CD14-positive monocyte (primary cell): Measurements from ENCODE around the gene ANKRD55. TPM values are rescaled to one million over a fixed set of nuclear protein-coding genes. Genes with fewer than 3 reads are reported as not detected.

Source experiments
- DNase-seq, 3 donors: peaks; one replicate each; pipeline ENCODE4 v3.0.0-alpha.2; 2011 to 2022
- H2AFZ ChIP-seq: 2 replicates; pipeline ENCODE4 v1.6.0; 2012; ENCODE audit warnings: mild to moderate bottlenecking, low read depth, low read length, inconsistent platforms; ENCODE audit not compliant: insufficient read depth, poor library complexity, severe bottlenecking
- H3K27ac ChIP-seq, 2 donors: 1 replicate in 1 of 2; 2 replicates in 1 of 2; pipeline ENCODE4 v1.5.1; 2012 to 2013; ENCODE audit warnings: low read length in 2 of 2, control low read depth in 1 of 2, inconsistent platforms in 1 of 2, low read depth in 1 of 2, mild to moderate bottlenecking in 1 of 2
- H3K27me3 ChIP-seq, 2 donors: one replicate each; pipeline versions ENCODE4 v1.6.0 to v1.6.1; 2011 to 2013; ENCODE audit warnings: low read length in 2 of 2; ENCODE audit not compliant: control insufficient read depth in 2 of 2, insufficient read depth in 2 of 2
- H3K36me3 ChIP-seq, 2 donors: replicated peaks in 1 of 2; 1 replicate in 1 of 2; 2 replicates in 1 of 2; pipeline versions ENCODE4 v1.5.1 to v1.6.1; 2012 to 2013; ENCODE audit warnings: low read length in 2 of 2, control low read depth in 1 of 2, inconsistent platforms in 1 of 2, mild to moderate bottlenecking in 1 of 2; ENCODE audit not compliant: insufficient read depth in 2 of 2, control insufficient read depth in 1 of 2
- H3K4me1 ChIP-seq, 2 donors: 1 replicate in 1 of 2; 2 replicates in 1 of 2; pipeline versions ENCODE4 v1.5.1 to v1.6.1; 2012 to 2013; ENCODE audit warnings: low read length in 2 of 2, control low read depth in 1 of 2, inconsistent platforms in 1 of 2, mild to moderate bottlenecking in 1 of 2, moderate library complexity in 1 of 2; ENCODE audit not compliant: insufficient read depth in 2 of 2, control insufficient read depth in 1 of 2
- H3K4me2 ChIP-seq: replicated peaks from 2 replicates; pipeline ENCODE3; 2012; ENCODE audit warnings: low read length, moderate library complexity, mild to moderate bottlenecking; ENCODE audit not compliant: poor library complexity, severe bottlenecking; ENCODE audit errors: extremely low read depth
- H3K4me3 ChIP-seq, 3 experiments: fragments of 200-600 bp in 1 of 3; sonication (generic) in 1 of 3; replicated peaks in 1 of 3; 1 replicate in 2 of 3; 2 replicates in 1 of 3; pipeline ENCODE4 v1.5.1; 2011 to 2013; ENCODE audit warnings: low read length in 3 of 3, mild to moderate bottlenecking in 3 of 3, control low read depth in 2 of 3, low read depth in 2 of 3, inconsistent platforms in 1 of 3, moderate library complexity in 1 of 3
- H3K79me2 ChIP-seq: 2 replicates; pipeline ENCODE4 v1.6.0; 2012; ENCODE audit warnings: mild to moderate bottlenecking, control low read depth, inconsistent platforms, low read length, moderate library complexity; ENCODE audit not compliant: insufficient read depth
- H3K9ac ChIP-seq: 2 replicates; pipeline ENCODE4 v1.6.0; 2017; ENCODE audit warnings: low read length, mild to moderate bottlenecking; ENCODE audit not compliant: insufficient read depth, poor library complexity, severe bottlenecking
- H3K9me3 ChIP-seq, 2 donors: replicated peaks in 1 of 2; 1 replicate in 1 of 2; 2 replicates in 1 of 2; pipeline versions ENCODE4 v1.5.1 to v1.6.1; 2012 to 2013; ENCODE audit warnings: low read length in 2 of 2, control low read depth in 1 of 2; ENCODE audit not compliant: control insufficient read depth in 1 of 2, insufficient read depth in 1 of 2
- H4K20me1 ChIP-seq: 2 replicates; pipeline ENCODE4 v1.6.0; 2012; ENCODE audit warnings: mild to moderate bottlenecking, low read length, control low read depth, moderate library complexity; ENCODE audit not compliant: insufficient read depth
- H3K27ac Mint-ChIP-seq, 7 donors: one replicate each; pipeline ENCODE4 v1.8.0; 2020; ENCODE audit warnings: mild to moderate bottlenecking in 7 of 7, mixed read lengths in 7 of 7, moderate library complexity in 6 of 7, inconsistent platforms in 2 of 7
- H3K27me3 Mint-ChIP-seq, 3 donors: one replicate each; pipeline ENCODE4 v1.8.0; 2021 to 2022; ENCODE audit warnings: low read depth in 3 of 3, mild to moderate bottlenecking in 3 of 3, mixed read lengths in 3 of 3, moderate library complexity in 3 of 3, inconsistent platforms in 1 of 3
- H3K36me3 Mint-ChIP-seq, 2 donors: one replicate each; pipeline ENCODE4 v1.8.0; 2020; ENCODE audit warnings: mixed read lengths in 2 of 2, inconsistent platforms in 1 of 2, mild to moderate bottlenecking in 1 of 2
- H3K4me1 Mint-ChIP-seq: one replicate; pipeline ENCODE4 v1.8.0; 2020; ENCODE audit warnings: mild to moderate bottlenecking, mixed read lengths
- H3K4me3 Mint-ChIP-seq, 2 donors: one replicate each; pipeline ENCODE4 v1.8.0; 2020; ENCODE audit warnings: mild to moderate bottlenecking in 2 of 2, mixed read lengths in 2 of 2, moderate library complexity in 1 of 2
- H3K9me3 Mint-ChIP-seq, 7 donors: one replicate each; pipeline ENCODE4 v1.8.0; 2020 to 2022; ENCODE audit warnings: mixed read lengths in 7 of 7, mild to moderate bottlenecking in 6 of 7, moderate library complexity in 6 of 7, inconsistent platforms in 2 of 7
- CTCF ChIP-seq: fragments of 200-600 bp; IDR thresholded peaks from one replicate; pipeline ENCODE4 v1.8.0; 2022; ENCODE audit warnings: antibody characterized with exemption, mild to moderate bottlenecking
- WGBS: methylation state at CpG from one replicate; pipeline ENCODE4 v1.1.5; 2013; ENCODE audit warnings: missing lambda C conversion rate; ENCODE audit not compliant: insufficient coverage; 5-methylcytosine and 5-hydroxymethylcytosine counted together
- intact Hi-C, 2 donors: fragments of 100-400 bp; cut with micrococcal nuclease; formaldehyde crosslinking; loops; one replicate each; pipeline versions ENCODE4 v1.15.0 to v1.15.1; 2023
- polyA plus RNA-seq, 3 donors: library from polyadenylated mRNA; depleted of rRNA in 1 of 3; unstranded in 2 of 3; stranded (reverse) in 1 of 3; fragments of 300-500 nt in 2 of 3; fragments of >200 nt in 1 of 3; fragmentation: Illumina TruSeq in 2 of 3; gene quantifications; 1 replicate in 2 of 3; 2 replicates in 1 of 3; pipeline ENCODE4 v1.2.3, GENCODE V29; 2012 to 2021

The ANKRD55 gene
- polyA plus RNA-seq, 3 donors: 0.20 to 0.55 (median 0.28) TPM

DNA sequence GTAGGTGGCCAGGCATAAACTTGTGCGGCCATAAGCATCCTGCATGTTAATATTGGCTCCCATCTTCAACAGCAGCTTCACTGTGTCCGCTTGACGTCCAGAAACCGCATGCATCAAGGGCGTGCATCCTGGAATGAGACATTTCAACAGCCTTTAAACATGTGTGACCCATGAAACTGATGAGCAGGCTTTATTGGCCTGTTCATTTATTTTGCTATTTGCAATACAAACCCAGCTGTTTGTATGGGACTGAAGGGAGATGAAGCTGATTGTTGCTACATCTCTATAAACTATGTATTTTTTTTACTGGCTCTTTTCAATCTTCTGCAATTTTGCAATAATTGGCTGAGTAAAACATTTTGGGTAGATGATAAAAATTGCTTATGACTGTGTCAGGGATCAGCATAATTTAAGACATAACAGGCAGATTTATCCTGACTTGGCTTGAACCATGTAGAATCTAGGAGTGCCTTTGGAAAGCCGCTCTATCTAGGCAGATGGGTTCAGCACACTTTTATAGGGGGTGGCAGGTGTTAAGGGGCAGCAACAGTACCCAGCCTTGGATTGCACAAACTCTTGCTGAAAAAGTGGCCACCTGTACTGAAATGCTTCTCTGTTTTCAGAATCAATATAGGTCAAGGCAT lies 56.9 kb downstream of the ANKRD55 start:
- Mint-ChIP-seq H3K27ac (peak overlapping the region; percentile 86 to 99 (median 95)), H3K9me3 (no peaks in the 10 kb centered on the region), H3K4me1 (peaks cover 72% of the 10 kb centered on the region), H3K4me3 (no peak overlapping the region), H3K36me3 (no peaks in the 10 kb centered on the region), H3K27me3 (peaks cover 0 to 2% (median 1%) of the 10 kb centered on the region in 3 donors)
- Histone ChIP-seq H3K4me1 (peaks cover 69 to 70% of the 10 kb centered on the region in 2 donors), H3K36me3 (no peaks in the 10 kb centered on the region), H3K9ac (no peak overlapping the region), H3K27ac (peak overlapping the region; percentile 77 to 89), H4K20me1 (no peaks in the 10 kb centered on the region), H3K79me2 (no peaks in the 10 kb centered on the region), H3K9me3 (no peaks in the 10 kb centered on the region), H3K27me3 (no peaks in the 10 kb centered on the region), H3K4me2 (peak overlapping the region; percentile 64), H2AFZ (no peak overlapping the region), H3K4me3 (peak overlapping the region in 1 of 3 experiments; percentile 57)
- 100% methylated on average over 3 of the region's 6 CpGs for WGBS
- DNase-seq: no peak
- intact Hi-C loops: loop anchor here in 1 of 2 donors (10.0 kb wide), 1 partner anchor 181 kb away; the partner anchor contains the start of gene IL6ST
- no peak for TF ChIP-seq CTCF

DNA sequence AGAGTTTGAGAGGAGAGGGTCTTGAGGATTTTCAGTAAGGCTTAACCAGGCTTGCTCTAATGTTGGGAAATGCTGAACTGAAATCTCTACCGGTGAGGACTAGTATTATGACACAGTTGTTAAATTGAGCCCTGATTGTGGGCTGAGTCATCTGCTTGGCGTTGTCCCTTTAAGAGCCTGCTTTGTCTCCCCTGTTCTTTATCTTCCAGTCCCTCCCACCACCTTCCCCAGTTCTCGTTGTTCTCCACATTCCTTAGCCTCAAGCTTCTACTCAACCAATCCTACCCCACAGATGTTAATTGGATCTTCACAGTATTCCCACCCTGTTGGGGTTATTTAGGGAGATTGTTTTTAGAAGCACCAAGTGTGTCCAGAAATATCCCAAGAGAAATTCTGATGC lies 57.6 kb downstream of the ANKRD55 start:
- H3K4me3 Mint-ChIP-seq: peak overlapping the region; percentile 57 to 75
- H2AFZ ChIP-seq: no peak overlapping the region
- H3K27ac Mint-ChIP-seq: peak overlapping the region; percentile 93 to 99 (median 95)
- peak overlapping the region in 2 of 3 experiments; percentile 41 to 57 for H3K4me3 ChIP-seq
- peaks cover 0 to 2% (median 1%) of the 10 kb centered on the region in 3 donors for H3K27me3 Mint-ChIP-seq
- no peaks in the 10 kb centered on the region for H3K36me3 Mint-ChIP-seq
- peak overlapping the region; percentile 77 to 89 for H3K27ac ChIP-seq
- H3K9me3 ChIP-seq: no peaks in the 10 kb centered on the region
- H3K36me3 ChIP-seq: no peaks in the 10 kb centered on the region
- intact Hi-C loops: loop anchor here in 1 of 2 donors (10.0 kb wide), 1 partner anchor 181 kb away; the partner anchor contains the start of gene IL6ST
- H3K4me1 ChIP-seq: peaks cover 77% of the 10 kb centered on the region in 2 donors
- peak overlapping the region; percentile 30 for H3K9ac ChIP-seq
- H4K20me1 ChIP-seq: no peaks in the 10 kb centered on the region
- H3K9me3 Mint-ChIP-seq: no peaks in the 10 kb centered on the region
- H3K79me2 ChIP-seq: no peaks in the 10 kb centered on the region
- no peak for TF ChIP-seq CTCF
- H3K4me1 Mint-ChIP-seq: peaks cover 78% of the 10 kb centered on the region
- DNase-seq: peak; percentile 67 to 88 (median 86)
- H3K4me2 ChIP-seq: peak overlapping the region; percentile 64
- no peaks in the 10 kb centered on the region for H3K27me3 ChIP-seq
- WGBS: 0% methylated on average over 1 of the region's 3 CpGs
